ENCODE measurements around the gene CAMK2B. TPM values are rescaled to one million over a fixed set of nuclear protein-coding genes. Genes with fewer than 3 reads are reported as not detected.

The CAMK2B gene
- total and polyA plus RNA-seq, 2 experiments from 2014 or later = not detected

DNA sequence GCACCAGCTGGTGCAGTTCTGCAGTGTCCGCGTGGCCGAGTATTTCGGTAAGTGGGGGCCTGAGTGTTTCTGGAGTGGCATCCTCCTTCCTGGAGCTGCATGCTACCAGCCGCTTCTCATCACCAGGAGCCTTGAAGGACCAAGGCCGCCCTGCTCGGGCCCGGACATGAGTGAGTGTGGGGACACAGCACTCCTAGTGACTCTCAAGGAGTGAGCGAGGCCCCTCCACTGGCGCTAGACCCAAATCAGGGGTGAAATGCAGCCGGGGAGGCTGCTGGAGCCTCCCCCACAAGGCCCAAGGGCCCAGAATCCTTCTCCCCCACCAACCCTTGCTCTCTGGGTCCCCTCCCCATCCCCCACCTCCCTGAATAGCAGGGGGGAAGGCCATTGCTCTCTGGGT lies 48.0 kb downstream of the CAMK2B start:
- no peak for DNase-seq (ENCODE audit: low spot score)
- TF ChIP-seq JUNB (IDR thresholded peaks at IDR 0.05; ENCODE audit: unreplicated experiment) (no peak), POLR2AphosphoS5 (IDR thresholded peaks at IDR 0.05; ENCODE audit: low read depth) (no peak), EZH2phosphoT487 (IDR thresholded peaks at IDR 0.05; ENCODE audit: unreplicated experiment) (no peak), STAT1 (IDR thresholded peaks at IDR 0.05; ENCODE audit: unreplicated experiment) (no peak), NANOG (IDR thresholded peaks at IDR 0.05; ENCODE audit: borderline replicate concordance) (no peak), CREB1 (CRISPR knock-in tag; IDR thresholded peaks at IDR 0.05; ENCODE audit: low read depth) (no peak), EZH2 (IDR thresholded peaks at IDR 0.05; ENCODE audit: low read depth, unreplicated experiment) (no peak), ZNF331 (CRISPR knock-in tag; IDR thresholded peaks at IDR 0.05; ENCODE audit: low read depth) (no peak), ZNF114 (CRISPR knock-in tag; IDR thresholded peaks at IDR 0.05) (no peak)
- TF ChIP-seq, protein P1, sequence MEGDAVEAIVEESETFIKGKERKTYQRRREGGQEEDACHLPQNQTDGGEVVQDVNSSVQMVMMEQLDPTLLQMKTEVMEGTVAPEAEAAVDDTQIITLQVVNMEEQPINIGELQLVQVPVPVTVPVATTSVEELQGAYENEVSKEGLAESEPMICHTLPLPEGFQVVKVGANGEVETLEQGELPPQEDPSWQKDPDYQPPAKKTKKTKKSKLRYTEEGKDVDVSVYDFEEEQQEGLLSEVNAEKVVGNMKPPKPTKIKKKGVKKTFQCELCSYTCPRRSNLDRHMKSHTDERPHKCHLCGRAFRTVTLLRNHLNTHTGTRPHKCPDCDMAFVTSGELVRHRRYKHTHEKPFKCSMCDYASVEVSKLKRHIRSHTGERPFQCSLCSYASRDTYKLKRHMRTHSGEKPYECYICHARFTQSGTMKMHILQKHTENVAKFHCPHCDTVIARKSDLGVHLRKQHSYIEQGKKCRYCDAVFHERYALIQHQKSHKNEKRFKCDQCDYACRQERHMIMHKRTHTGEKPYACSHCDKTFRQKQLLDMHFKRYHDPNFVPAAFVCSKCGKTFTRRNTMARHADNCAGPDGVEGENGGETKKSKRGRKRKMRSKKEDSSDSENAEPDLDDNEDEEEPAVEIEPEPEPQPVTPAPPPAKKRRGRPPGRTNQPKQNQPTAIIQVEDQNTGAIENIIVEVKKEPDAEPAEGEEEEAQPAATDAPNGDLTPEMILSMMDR (conservative IDR thresholded peaks at IDR 0.05; ENCODE audit: low read depth in 2 of 2) = no peak
- TF ChIP-seq, protein P2, sequence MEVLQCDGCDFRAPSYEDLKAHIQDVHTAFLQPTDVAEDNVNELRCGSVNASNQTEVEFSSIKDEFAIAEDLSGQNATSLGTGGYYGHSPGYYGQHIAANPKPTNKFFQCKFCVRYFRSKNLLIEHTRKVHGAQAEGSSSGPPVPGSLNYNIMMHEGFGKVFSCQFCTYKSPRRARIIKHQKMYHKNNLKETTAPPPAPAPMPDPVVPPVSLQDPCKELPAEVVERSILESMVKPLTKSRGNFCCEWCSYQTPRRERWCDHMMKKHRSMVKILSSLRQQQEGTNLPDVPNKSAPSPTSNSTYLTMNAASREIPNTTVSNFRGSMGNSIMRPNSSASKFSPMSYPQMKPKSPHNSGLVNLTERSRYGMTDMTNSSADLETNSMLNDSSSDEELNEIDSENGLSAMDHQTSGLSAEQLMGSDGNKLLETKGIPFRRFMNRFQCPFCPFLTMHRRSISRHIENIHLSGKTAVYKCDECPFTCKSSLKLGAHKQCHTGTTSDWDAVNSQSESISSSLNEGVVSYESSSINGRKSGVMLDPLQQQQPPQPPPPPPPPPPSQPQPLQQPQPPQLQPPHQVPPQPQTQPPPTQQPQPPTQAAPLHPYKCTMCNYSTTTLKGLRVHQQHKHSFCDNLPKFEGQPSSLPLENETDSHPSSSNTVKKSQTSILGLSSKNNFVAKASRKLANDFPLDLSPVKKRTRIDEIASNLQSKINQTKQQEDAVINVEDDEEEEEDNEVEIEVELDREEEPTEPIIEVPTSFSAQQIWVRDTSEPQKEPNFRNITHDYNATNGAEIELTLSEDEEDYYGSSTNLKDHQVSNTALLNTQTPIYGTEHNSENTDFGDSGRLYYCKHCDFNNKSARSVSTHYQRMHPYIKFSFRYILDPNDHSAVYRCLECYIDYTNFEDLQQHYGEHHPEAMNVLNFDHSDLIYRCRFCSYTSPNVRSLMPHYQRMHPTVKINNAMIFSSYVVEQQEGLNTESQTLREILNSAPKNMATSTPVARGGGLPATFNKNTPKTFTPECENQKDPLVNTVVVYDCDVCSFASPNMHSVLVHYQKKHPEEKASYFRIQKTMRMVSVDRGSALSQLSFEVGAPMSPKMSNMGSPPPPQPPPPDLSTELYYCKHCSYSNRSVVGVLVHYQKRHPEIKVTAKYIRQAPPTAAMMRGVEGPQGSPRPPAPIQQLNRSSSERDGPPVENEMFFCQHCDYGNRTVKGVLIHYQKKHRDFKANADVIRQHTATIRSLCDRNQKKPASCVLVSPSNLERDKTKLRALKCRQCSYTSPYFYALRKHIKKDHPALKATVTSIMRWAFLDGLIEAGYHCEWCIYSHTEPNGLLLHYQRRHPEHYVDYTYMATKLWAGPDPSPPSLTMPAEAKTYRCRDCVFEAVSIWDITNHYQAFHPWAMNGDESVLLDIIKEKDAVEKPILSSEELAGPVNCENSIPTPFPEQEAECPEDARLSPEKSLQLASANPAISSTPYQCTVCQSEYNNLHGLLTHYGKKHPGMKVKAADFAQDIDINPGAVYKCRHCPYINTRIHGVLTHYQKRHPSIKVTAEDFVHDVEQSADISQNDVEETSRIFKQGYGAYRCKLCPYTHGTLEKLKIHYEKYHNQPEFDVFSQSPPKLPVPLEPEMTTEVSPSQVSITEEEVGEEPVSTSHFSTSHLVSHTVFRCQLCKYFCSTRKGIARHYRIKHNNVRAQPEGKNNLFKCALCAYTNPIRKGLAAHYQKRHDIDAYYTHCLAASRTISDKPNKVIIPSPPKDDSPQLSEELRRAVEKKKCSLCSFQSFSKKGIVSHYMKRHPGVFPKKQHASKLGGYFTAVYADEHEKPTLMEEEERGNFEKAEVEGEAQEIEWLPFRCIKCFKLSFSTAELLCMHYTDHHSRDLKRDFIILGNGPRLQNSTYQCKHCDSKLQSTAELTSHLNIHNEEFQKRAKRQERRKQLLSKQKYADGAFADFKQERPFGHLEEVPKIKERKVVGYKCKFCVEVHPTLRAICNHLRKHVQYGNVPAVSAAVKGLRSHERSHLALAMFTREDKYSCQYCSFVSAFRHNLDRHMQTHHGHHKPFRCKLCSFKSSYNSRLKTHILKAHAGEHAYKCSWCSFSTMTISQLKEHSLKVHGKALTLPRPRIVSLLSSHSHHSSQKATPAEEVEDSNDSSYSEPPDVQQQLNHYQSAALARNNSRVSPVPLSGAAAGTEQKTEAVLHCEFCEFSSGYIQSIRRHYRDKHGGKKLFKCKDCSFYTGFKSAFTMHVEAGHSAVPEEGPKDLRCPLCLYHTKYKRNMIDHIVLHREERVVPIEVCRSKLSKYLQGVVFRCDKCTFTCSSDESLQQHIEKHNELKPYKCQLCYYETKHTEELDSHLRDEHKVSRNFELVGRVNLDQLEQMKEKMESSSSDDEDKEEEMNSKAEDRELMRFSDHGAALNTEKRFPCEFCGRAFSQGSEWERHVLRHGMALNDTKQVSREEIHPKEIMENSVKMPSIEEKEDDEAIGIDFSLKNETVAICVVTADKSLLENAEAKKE (CRISPR knock-in tag; IDR thresholded peaks at IDR 0.05) = no peak
- TF ChIP-seq, protein P3, sequence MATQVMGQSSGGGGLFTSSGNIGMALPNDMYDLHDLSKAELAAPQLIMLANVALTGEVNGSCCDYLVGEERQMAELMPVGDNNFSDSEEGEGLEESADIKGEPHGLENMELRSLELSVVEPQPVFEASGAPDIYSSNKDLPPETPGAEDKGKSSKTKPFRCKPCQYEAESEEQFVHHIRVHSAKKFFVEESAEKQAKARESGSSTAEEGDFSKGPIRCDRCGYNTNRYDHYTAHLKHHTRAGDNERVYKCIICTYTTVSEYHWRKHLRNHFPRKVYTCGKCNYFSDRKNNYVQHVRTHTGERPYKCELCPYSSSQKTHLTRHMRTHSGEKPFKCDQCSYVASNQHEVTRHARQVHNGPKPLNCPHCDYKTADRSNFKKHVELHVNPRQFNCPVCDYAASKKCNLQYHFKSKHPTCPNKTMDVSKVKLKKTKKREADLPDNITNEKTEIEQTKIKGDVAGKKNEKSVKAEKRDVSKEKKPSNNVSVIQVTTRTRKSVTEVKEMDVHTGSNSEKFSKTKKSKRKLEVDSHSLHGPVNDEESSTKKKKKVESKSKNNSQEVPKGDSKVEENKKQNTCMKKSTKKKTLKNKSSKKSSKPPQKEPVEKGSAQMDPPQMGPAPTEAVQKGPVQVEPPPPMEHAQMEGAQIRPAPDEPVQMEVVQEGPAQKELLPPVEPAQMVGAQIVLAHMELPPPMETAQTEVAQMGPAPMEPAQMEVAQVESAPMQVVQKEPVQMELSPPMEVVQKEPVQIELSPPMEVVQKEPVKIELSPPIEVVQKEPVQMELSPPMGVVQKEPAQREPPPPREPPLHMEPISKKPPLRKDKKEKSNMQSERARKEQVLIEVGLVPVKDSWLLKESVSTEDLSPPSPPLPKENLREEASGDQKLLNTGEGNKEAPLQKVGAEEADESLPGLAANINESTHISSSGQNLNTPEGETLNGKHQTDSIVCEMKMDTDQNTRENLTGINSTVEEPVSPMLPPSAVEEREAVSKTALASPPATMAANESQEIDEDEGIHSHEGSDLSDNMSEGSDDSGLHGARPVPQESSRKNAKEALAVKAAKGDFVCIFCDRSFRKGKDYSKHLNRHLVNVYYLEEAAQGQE (IDR thresholded peaks at IDR 0.05; ENCODE audit: unreplicated experiment) = no peak
- TF ChIP-seq, protein P4, sequence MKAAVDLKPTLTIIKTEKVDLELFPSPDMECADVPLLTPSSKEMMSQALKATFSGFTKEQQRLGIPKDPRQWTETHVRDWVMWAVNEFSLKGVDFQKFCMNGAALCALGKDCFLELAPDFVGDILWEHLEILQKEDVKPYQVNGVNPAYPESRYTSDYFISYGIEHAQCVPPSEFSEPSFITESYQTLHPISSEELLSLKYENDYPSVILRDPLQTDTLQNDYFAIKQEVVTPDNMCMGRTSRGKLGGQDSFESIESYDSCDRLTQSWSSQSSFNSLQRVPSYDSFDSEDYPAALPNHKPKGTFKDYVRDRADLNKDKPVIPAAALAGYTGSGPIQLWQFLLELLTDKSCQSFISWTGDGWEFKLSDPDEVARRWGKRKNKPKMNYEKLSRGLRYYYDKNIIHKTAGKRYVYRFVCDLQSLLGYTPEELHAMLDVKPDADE (IDR thresholded peaks at IDR 0.05) = no peak

More for the DNA sequence above, 48.0 kb downstream of the CAMK2B start:
- H3K36me3 Mint-ChIP-seq (ENCODE audit: low read depth) = no peaks in the 10 kb centered on the region
- Histone ChIP-seq H3K4me3 (no peak overlapping the region), H3K4me2 (no peak overlapping the region), H3K9me2 (ENCODE audit: insufficient read depth) (no peaks in the 10 kb centered on the region), H3K4me1 (ENCODE audit: insufficient read depth) (peaks cover 5% of the 10 kb centered on the region), H3K27me3 (ENCODE audit: insufficient read depth) (peaks cover 12% of the 10 kb centered on the region), H3K36me3 (ENCODE audit: insufficient read depth) (no peaks in the 10 kb centered on the region), H3K79me2 (replicated peaks; ENCODE audit: insufficient read depth) (no peaks in the 10 kb centered on the region), H4K20me1 (replicated peaks; ENCODE audit: insufficient read depth) (no peaks in the 10 kb centered on the region), H2AFZ (no peak overlapping the region), H3K27ac (ENCODE audit: low read depth) (no peak overlapping the region), H3F3A (replicated peaks; ENCODE audit: low read depth) (no peaks in the 10 kb centered on the region)
- H3K4me1 Mint-ChIP-seq = peaks cover 7% of the 10 kb centered on the region; the same call in 2 of the 3 replicates
- H3K27me3 Mint-ChIP-seq (ENCODE audit: insufficient read depth, low read depth, poor library complexity) = peaks cover 18% of the 10 kb centered on the region
- no peak overlapping the region for H3K27ac Mint-ChIP-seq
- ATAC-seq = no peak
- no peaks in the 10 kb centered on the region; the same call in 2 of the 3 replicates for H3K9me3 Mint-ChIP-seq
- no peak overlapping the region for H3K4me3 Mint-ChIP-seq

All from GM23338 (cell line).